ENCODE data around the gene PLIN5.
A peak's percentile ranks its signal among the peaks of the same experiment; 100 is the strongest.
"Not testable (repeated sequence)": the region's sequence is repeated elsewhere in the genome, so short reads cannot be mapped to it uniquely, and the experiment has no call there.

Gene PLIN5

GRCh38 chr19:4542896-4543841 is 8.1 kb upstream of the PLIN5 start:
- no peak for DNase-seq

- DNase-seq, result not testable (repeated sequence)
Observed at GRCh38 chr19:4541806-4542145, 6.8 kb upstream of the PLIN5 start.

- no peak for DNase-seq
Observed at GRCh38 chr19:4541114-4541805, 6.2 kb upstream of the PLIN5 start.

GRCh38 chr19:4539693-4540581 is 4.9 kb upstream of the PLIN5 start, which contains the start of gene LRG1:
Gene LRG1, minus strand, starts transcription at chr19:4540036. Its CDS starts 23 bp downstream, at chr19:4540013.
- no peak for DNase-seq

GRCh38 chr19:4539169-4539692 is 4.2 kb upstream of the PLIN5 start:
- DNase-seq, result no peak

GRCh38 chr19:4538601-4538954 is 3.6 kb upstream of the PLIN5 start:
- DNase-seq, result no peak

- DNase-seq, result no peak
Observed at GRCh38 chr19:4537953-4538600, 3.1 kb upstream of the PLIN5 start.

GRCh38 chr19:4536798-4537197 is 1.8 kb upstream of the PLIN5 start:
- DNase-seq, result no peak

- no peak for DNase-seq
Observed at GRCh38 chr19:4533835-4534424, 1.1 kb downstream of the PLIN5 start.

GRCh38 chr19:4533334-4533733 is 1.7 kb downstream of the PLIN5 start:
- DNase-seq, result no peak

- DNase-seq, result no peak
Observed at GRCh38 chr19:4531562-4532165, 3.4 kb downstream of the PLIN5 start.

- no peak for DNase-seq
Observed at GRCh38 chr19:4529924-4530522, 5.0 kb downstream of the PLIN5 start.

- no peak for DNase-seq
Observed at GRCh38 chr19:4528843-4529242, 6.2 kb downstream of the PLIN5 start.

- DNase-seq, result not testable (repeated sequence)
Observed at GRCh38 chr19:4527377-4527776, 7.6 kb downstream of the PLIN5 start.

- DNase-seq, result no peak
Observed at GRCh38 chr19:4525563-4526002, 9.4 kb downstream of the PLIN5 start.

- DNase-seq, result peak; percentile 74
Observed at GRCh38 chr19:4524808-4525562, 10.0 kb downstream of the PLIN5 start.

GRCh38 chr19:4523306-4524110 is 11.5 kb downstream of the PLIN5 start:
- peak; percentile 12 for DNase-seq

- DNase-seq, result no peak
Observed at GRCh38 chr19:4522291-4523002, 12.6 kb downstream of the PLIN5 start.

- no peak for DNase-seq
Observed at GRCh38 chr19:4521888-4522242, 13.2 kb downstream of the PLIN5 start.

Data from stimulated activated CD4-positive, alpha-beta T cell treated with anti-CD3 and anti-CD28 coated beads, Interleukin-1b, Interleukin-23, amount 100 ng/mL, for 48 hours (primary cell).